ENCODE measurements around the gene LENEP.

Gene LENEP

DNA sequence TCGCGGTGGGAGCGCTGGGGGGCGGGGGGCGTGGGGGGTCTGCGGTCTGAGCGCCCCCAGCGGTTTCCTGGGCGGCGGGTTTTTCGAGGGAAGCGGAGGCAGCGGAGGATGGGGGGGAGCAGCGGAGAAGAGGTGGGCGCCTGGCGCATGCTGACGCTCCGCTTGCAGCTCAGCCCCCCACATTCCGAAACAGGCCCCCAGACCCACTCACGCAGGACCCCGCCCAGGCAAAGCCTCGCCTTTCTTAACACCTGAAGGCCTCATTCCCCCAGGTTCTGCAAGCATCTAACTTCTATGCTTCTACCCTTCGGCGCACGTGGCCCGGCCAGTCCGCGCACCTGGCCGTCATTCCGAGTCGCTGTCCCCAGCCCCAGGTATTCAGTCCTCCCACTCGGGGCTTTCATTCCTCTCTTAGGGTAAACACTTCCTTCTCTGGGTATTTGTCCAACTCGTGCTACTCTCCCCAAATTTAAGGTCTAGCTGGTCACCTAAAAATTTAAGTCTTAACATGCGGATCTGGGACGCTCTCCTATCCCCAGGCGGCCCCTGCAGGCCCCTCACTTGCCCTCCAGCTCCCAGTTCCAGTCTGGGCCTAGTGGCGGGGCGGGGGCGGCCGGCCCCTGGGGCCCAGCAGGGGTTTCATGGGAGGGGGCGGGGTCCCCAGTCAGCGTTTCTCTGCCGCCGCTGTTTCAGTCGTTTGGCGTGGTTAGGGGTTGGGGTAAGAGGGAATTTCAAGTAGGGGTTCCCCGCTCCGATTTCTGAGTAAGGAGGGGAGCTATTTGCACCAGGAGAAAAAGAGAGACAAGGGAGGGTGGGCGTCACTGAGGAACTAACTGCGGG, 6.4 kb downstream of the LENEP start:
- DNase-seq (ENCODE audit: low read depth), result no peak

DNA sequence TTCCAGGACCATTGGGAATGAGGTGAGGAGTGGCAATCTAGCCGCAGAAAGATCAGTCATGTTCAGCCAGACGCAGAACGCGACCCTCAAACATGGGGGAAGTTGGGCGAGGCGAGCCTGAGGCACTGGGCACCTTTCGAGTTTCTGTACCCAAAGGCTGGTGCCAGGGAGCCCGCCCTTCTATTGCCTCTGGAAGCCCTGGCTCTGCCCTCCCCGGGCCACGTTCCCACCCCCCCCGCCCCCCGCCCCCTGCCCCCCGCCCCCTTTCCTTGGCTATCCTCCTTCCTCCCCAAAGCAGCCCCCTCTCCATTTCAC, 7.0 kb downstream of the LENEP start:
- no peak for DNase-seq (ENCODE audit: low read depth)

DNA sequence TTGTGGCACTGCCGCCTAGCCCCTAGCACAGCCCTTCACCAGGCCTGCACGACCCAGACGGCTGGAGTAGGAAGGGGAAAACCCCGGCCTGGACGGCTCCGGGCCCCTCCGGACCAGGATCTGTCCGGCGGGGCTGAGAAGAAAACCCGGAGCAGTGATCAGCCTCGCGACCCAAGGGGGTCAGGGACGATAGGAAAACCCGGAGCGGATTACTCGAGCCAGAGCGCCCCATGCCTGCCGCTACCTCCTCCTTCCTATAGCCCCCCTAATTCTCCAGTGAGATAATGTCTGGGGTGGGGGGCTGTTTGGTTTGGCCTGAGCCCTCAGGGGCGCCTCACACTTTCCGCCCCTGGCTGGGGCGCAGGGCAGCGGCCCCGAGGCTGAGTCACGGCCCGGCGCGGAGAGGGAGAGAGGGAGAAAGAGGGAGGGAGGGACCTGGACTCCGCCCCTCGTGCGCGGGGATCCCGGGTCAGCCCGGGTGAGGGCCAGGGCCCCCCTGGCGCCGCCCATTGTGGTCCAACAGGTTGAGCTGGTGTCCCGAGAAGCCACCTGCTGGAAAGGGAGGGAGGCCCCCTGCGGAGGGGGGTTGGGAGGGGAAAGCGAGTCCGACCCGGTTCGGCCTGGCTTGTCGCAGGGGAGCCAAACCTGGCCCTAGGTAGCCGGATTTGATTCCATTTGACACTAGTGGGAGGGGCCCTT, 7.5 kb downstream of the LENEP start:
- DNase-seq (ENCODE audit: low read depth), result peak; percentile 93

DNA sequence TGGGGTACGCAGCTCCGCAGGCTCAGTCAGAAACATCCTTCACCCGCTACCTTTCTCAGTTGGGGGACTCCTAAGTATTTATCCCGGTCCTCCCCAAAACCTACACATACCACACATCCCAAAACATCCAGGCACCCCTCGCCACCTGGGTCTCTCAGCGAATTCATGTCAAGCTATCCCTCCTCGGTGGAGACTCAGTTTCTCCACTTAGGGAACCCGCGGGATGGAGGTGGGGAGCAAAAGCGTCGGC, 8.0 kb downstream of the LENEP start:
- no peak for DNase-seq (ENCODE audit: low read depth)

DNA sequence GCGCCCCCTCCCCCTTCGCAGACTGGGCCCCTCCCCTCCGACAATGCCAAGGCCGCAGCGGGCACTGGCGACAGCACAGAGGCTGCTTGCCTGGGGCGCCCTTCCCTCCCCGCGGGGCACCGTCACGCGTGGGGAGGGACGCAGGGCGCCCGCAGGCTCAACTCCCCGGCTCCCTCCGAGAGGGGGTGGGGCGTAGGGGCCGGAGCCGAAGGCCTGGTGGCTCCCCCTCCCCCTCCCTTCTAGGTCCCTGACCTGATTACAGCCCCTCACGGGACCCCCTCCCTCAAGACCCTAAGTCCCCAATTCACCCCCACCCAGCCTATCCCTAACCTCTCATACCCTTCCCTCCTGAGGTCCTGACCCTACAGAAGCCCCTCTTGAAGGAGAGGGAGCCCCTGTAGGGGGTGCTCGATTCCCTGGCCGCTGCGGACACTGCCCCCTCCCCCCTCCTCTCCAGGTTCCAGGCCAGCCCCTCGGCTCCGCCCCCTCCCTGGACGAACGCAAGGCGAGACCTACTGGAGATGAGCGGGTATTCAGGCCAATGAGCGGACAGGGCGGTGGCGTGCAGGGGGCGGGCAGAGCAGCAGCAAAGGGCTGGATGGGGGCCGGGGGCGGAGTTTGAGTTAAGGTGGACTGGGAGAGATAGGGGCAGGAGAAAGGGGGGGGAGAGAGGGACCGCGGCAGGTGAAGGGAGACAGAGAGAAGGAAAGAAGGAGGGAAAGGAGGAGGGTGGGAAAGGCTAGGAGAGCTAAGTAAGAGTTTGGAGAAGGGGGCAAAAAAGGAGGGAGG, 8.5 kb downstream of the LENEP start:
- peak; percentile 99 for DNase-seq (ENCODE audit: low read depth)

DNA sequence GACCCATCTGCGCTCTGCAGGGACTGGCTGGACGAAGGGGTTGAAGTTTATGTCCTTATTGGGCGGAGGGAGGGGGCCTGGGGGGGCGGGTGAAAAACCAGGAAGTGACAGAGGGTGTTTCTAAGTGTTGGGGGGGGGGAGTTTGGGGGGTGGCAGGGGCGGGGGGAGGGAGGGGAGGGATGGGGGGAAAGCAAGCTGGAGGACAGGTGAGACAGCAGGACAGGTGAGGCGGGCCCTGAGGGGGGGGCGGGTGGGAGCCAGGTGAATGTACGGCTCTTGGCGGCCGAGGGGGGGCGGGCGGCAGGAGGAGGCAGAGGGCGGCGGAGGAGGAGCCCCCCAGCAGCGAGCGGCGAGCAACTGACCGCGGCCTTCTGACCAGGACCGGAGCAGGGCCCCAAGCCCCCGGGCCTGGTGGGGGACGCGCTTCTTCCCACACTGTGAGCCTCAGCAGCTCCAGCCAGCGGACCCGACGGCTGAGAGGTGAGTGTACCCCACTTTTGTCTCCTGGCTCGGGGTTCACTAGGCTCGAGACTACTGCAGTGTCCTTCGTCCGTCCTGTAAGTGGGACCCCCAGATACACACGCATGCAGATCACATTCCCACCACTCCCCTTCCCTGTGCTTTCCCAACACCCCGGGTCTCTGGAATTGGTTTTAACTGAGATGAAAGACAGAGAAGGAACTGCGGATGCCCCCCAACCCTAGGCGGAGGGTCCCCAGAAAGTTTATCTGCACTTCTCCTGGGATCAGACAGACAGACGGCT, 9.3 kb downstream of the LENEP start, which contains the start of gene ZBTB7B:
TSS of gene ZBTB7B (plus strand) at position 339 of the 763 bp plus-strand sequence. CDS start 11,859 bp downstream, outside the sequence.
- no peak for DNase-seq (ENCODE audit: low read depth)

DNA sequence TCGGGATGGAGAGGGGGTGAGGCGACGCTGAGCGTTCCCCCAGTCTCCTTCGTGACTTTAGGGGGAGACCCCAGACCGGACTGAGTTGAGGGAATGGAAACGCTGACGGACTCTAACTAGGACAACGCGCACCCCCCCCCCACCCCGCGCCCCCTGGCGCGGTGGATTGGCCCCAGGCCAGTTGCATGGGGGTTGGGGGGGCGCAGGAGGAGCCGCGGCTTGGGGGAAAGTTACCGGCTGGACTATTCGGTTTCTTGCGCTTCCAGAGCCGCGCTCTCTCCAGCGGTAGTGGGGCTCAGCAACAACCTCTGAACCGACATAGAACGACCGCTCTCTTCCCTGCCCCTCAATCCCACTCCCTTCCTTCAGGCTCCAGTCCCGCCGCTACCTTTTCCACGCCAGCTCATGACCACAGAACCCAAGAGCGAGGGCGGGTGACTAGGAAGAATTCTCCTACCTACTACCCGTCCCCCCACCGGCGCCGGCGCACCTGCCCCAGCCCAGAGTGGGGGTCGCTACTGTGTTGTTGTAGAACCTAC, 9.9 kb downstream of the LENEP start:
- DNase-seq (ENCODE audit: low read depth), result no peak

DNA sequence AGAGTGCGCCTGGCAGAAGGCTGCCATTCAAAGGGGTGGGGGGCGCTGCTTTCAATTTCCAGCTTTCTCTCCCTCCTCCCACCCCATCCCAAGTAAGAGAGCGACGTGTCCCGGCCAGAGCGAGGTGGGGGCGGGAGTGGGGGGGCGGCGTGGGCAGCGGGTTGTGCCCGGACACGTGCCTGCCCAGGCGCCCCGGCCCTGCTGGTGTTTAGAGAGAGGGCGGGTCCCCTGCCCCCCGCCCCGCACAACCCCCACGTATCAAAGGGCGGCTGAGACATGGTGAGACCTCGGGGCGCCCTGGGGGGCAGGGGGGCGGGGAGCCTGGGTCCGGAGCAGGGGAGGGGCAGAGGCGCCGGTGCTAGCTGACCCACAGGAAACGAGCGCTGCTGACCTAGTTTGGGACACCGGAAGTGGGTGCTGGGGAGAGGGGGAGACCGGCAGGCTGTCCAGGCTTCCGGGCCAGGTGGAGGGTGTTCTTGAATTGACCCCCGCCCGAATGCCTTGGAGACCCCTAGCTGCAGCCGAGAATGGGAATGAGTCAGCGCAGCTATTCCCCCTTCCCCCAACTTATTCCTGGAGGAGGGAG, 10.5 kb downstream of the LENEP start:
- no peak for DNase-seq (ENCODE audit: low read depth)

DNA sequence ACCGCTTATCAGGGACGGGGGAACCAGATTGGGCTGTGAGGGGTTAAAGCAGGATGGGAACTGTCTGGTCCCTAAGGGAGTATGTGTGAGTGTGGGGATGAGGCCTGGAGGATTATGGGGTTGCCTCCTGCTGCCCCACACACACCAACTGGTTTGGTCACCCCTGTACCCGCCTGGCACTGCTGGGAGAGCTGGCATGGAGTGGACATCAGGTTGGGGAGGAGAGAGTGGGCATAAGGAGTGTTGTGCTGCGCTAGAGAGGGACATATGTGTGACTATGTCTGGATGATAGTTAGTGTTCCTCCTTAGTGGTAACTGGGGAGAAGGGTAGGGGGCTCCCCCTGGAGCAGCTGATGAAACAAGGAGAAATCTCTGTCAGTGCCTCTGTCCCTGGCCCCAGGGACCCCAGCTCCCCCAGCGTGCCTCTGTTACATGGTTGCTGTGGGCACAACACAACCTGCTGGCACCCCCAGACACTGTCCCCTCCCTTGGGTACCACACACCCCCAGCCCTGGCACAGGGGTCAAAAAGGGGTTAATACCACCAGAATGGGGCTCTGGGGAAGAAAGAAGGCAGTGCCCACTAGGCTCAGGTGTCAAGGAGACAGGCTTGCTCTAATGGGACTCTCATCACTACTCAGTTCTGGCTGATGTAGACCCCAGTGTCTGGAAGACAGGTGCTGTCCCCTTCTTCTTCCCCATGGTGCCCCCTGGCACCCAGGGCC, 11.1 kb downstream of the LENEP start:
- no peak for DNase-seq (ENCODE audit: low read depth)

DNA sequence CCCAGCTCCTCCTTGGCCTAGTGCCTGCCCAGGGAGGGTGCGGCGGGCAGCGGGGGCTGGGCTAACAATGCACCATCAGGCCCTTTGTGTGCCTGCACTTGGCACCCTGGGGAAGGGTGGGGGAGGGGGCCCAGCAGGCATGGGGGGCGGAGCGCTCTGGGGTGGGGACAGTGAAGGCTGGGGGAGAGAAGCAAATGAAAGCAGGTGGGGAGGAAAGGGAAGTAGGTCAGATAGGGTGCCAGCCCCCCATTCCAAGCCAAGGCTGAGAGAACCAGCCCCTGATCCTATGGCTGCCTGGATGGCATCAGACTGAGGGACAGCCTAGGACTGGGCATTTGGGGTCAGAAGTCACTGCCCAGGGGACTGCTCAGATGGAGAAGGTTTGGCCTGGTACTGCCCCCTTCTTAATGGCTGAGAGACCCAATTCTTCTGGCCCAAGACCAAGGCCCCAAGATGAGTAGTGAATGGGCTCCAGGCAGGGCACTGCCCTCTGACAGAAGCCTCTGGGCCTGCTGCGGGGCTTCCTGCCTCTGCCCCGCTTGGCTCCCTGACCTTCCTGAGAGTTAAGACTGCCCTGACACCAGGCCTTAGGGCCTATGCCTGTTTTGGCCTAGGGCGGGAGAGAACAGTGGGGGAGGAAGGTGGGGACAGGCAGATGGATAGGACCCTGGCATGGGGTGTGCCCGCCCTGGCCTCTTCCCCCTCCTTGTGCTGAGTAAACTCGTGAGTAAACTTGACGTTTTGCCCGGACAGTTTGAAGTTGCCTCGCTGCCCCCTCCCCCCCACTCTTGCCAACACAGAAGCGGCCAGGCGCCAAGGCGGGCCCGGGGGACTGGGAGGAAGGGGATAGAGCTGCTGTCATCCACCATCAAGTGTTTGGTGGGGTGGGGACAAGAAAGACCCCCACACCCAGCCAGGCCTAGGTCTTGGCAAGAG, 12.0 kb downstream of the LENEP start:
- no peak for DNase-seq (ENCODE audit: low read depth)

DNA sequence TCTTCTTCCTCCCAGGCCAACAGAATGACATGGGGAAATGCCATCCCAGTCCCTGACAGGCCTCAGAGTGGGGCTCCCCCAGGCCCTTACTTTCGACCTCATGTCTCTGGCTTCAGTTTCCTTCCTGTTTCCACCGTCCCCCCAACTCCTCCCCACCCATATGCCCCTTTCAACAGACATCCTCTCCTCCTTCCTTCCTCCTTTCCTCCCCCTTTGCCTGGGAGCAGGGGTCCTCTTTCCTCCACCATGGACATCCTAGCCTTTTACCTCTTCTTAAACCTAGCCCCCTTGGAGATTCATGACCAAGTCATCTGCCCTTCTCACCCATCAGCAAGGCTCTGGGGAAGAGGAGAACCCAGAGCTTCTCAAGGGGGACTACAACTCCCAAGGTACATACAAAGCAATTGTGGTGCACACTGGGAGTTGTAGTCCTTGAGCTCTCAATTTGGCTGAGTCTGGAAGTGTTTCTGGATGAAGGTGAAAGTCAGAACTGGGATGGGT, 13.3 kb downstream of the LENEP start:
- no peak for DNase-seq (ENCODE audit: low read depth)

DNA sequence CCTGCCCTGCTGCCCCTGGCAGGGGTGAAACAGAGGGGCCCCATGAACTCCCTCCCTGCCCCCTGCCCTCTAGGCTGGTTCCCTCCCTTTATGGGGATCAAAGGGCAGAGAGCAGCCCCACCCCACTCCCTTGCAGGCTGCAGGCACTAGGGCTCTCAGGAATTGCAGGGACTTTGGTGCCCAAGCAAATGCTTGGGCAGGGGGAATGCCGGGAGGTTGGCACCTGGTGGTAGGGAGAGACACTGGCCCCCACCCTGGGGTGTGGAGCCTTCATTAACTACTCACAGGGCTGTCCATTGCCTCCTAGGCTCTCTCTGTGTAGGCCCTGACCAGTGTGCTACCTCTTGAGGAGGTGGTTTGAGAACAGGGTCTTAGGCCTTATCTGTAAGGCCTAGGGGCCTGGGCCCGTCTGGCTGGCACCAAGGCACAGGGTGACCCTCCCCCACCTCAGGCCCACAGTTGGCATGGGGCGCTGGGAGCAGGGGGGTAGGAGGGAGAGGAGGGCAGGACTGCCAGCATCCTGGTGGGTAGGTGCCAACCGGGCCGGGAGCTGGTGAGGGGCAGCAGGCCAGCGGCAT, 14.0 kb downstream of the LENEP start:
- DNase-seq (ENCODE audit: low read depth), result no peak

DNA sequence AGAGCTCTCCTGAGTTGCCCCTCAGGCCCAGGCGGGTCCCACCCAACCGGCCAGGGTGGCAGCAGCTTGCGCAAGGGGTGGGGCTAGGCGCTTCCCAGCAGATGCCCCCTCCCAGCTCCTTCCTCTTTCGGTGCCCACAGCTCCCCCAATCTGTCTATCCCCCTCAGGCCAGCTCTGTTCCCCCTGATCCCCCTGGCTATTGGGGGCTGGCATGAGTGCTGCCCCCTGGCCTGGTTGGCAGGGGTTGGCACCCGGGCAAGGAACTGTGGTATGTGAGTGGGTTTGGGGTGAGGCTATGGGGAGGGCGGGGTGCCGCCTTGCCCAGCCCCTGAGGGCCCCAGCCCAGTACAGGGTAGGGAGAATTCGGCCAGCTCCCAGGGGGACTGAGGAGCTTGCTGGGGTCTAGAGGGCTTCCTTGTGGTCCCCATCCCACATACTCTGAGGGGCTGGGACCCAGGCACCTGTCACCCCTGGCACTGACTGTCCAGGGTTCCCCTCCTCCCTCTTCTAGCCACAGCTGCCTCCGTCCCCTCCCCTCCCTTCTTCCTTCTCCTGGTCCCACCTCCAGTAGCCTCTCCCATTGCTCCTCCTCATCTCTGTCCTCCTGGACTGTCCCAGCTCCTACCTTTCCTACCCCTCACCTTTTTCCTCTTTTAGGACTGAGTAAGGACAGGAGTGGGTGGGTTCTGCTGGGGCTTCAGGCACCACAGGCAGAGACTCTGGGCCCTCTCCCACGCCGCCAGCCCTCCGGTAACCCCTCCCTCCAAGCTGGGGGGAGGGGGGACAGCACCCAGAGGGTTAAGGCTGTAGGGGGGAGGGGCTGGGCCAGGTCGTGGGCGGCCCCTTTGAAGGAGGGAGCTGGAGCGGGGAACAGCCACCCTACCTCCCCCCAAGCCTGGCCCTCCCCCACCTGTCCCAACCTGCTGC, 14.9 kb downstream of the LENEP start:
- no peak for DNase-seq (ENCODE audit: low read depth)

DNA sequence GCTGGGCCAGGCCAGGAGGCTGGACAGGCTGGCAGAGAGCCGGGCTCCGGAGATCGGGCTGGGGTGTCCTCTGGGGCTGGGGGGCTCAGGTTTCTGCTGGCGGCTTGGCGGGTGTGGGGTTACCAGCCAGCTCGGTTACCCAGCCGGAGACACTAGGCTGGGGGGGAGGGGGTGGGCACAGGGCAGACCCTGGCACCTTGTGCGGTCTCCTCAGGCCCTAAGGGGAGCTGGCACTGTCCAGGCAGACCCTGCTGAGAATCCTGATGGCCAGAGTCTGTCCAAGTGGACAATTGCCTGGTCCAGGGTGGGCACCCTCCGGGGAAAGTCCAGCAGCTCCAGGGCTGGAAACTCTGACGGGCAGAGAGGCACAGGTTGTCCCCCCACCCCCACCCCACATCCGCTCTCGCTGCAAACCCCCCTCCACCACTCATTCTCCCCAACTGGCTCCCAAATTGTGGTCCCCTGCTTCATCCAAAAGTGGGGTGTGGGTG, 15.9 kb downstream of the LENEP start:
- no peak for DNase-seq (ENCODE audit: low read depth)

DNA sequence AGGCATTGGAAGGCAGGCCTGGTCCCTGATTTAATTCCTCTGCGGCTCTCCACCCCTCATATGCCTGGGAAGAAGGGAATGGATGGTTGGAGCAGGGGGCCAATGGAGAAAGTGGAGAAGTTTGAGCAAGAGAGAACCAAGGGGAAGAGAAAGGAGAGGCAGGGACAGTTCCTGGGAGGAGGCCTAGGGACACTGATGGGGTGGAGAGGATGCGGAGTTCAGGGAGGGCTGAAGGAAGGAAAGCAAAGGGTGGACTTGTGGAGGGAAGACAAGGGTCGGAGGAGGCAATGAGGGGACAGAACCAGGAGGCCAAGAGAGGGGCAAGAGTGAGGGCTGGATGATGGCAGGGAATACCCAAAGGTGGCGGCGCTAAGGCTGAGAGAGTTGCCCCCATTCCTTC, 16.4 kb downstream of the LENEP start:
- no peak for DNase-seq (ENCODE audit: low read depth)

DNA sequence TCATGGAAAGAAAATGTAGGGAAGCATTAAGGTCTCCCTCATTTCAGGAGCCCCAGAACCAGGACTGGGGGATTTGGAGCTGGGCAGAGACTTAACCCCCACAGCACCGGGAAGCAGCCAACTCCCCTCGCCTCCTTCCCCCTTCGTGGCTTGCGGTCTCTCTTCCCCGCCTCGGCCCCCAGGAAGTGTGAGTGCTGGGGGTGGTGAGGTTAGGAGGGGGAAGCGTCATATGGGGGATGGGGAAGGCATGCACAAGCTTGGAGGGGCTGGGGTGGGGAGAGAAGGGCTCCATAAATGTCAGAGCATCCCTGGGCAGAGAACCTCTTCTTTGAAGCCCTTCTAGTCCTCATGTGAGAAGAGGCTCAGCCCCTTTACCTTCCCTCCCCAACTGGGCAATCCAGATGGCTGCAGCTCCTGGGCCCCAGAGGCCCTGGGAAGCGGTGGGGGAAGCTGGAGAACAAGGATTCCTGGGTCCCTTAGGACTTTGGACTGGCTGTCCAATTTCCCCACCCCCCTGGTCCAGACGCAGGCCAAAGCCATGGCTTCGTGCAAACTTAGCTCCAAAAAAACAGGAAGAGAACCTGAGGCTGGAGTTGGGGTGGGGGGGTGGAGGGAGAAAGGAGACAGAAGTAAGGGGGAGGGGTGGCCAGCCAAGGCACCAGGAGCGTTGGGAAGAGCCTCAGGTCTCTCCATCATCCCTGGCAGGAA, 17.0 kb downstream of the LENEP start:
- no peak for DNase-seq (ENCODE audit: low read depth)

DNA sequence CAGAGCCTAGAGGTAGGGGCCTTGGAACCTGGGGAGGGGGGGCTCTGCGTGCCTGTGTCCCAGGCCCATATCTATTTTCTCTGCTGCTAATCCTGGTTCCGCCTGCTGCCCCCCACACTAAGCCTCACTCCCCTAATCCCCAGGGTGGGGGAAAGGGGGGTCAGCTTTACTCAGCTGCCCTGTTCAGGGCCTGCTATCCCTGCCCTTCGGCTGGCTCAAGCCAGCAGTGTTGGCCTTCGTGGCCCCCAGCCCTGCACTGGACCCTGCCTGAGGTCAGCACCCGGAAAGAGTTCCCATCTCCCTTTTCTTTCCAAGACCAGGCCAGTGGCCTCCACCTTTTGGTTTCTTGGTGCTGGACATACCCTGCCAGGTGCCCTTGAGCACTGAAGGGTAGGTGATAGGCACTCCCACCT, 17.6 kb downstream of the LENEP start:
- DNase-seq (ENCODE audit: low read depth), result no peak
